Esophagus squamous epithelium (tissue), 5 donors: ENCODE data around the gene DUSP8. TPM values are rescaled to one million over a fixed set of nuclear protein-coding genes. Genes with fewer than 3 reads are reported as not detected.

Experiments
- DNase-seq: peaks from one replicate; lab custom pipeline; 2025; lab: John Stamatoyannopoulos, UW
- H3K27ac ChIP-seq, 4 donors: fragments of 200-600 bp; sonication (generic); one replicate each; pipeline ENCODE4 v1.5.1; 2016 to 2019; ENCODE audit warnings: mild to moderate bottlenecking in 1 of 4
- H3K27me3 ChIP-seq, 4 donors: fragments of 200-600 bp; sonication (generic); 1 replicate in 3 of 4; 2 replicates in 1 of 4; pipeline versions ENCODE4 v1.5.1 to v1.6.0; 2017 to 2021; ENCODE audit warnings: antibody characterized with exemption in 1 of 4
- H3K36me3 ChIP-seq, 3 donors: fragments of 200-600 bp; sonication (generic); one replicate each; pipeline ENCODE4 v1.5.1; 2016 to 2019
- H3K4me1 ChIP-seq, 3 donors: fragments of 200-600 bp; sonication (generic); one replicate each; pipeline ENCODE4 v1.5.1; 2017 to 2019
- H3K4me3 ChIP-seq, 4 donors: fragments of 200-600 bp; sonication (generic); 1 replicate in 3 of 4; 2 replicates in 1 of 4; pipeline ENCODE4 v1.5.1; 2016 to 2019; ENCODE audit warnings: mild to moderate bottlenecking in 2 of 4, moderate library complexity in 1 of 4
- H3K9me3 ChIP-seq, 3 donors: fragments of 200-600 bp; sonication (generic); one replicate each; pipeline ENCODE4 v1.5.1; 2016 to 2019
- CTCF ChIP-seq, 6 experiments: fragments of 450-650 bp in 4 of 6; fragments of 200-600 bp in 2 of 6; sonication (generic) in 2 of 6; IDR thresholded peaks; one replicate each; pipeline ENCODE4 v1.5.1; 2016 to 2019; ENCODE audit warnings: antibody characterized with exemption in 6 of 6, mild to moderate bottlenecking in 4 of 6, moderate library complexity in 4 of 6
- POLR2A ChIP-seq, 4 donors: fragments of 450-650 bp; IDR thresholded peaks; one replicate each; pipeline ENCODE4 v1.6.1; 2017; ENCODE audit warnings: antibody characterized with exemption in 4 of 4, mild to moderate bottlenecking in 4 of 4, moderate library complexity in 3 of 4
- WGBS, 2 donors: methylation state at CpG; one replicate each; pipeline ENCODE4 v1.1.5; 2018; 5-methylcytosine and 5-hydroxymethylcytosine counted together
- intact Hi-C: fragments of 100-400 bp; cut with DNase I; formaldehyde crosslinking; loops from one replicate; pipeline ENCODE4 v1.15.0; 2022
- total RNA-seq, 4 donors: library from RNA; depleted of rRNA; stranded (reverse); fragments of >200 nt; gene quantifications; one replicate each; pipeline ENCODE4 v1.1.0, GENCODE V29; 2016
- donor health status: DM: yes; HTN: yes; CAD: no.

DUSP8 gene
- total RNA-seq, 4 donors from 2014 or later: 0.12 to 1.3 (median 0.64) TPM

- H3K36me3 ChIP-seq: no peaks in the 10 kb centered on the region
- no peaks in the 10 kb centered on the region for H3K9me3 ChIP-seq
- intact Hi-C loops: no loop called here
- H3K4me1 ChIP-seq: peaks cover 10 to 30% (median 19%) of the 10 kb centered on the region in 3 donors
- H3K27me3 ChIP-seq: peaks cover 0 to 43% (median 0%) of the 10 kb centered on the region in 4 donors
- H3K27ac ChIP-seq: no peak overlapping the region
- WGBS, 2 donors: 100% methylated on average over 1 of the region's 29 CpGs; no CpG with 5 or more reads in 1 of the 2 donors
- DNase-seq: no peak
- no peak overlapping the region for H3K4me3 ChIP-seq
- TF ChIP-seq POLR2A (IDR thresholded peaks at IDR 0.05): no peak
- TF ChIP-seq CTCF (IDR thresholded peaks at IDR 0.05): no peak
These were observed 8.2 kb downstream of the DUSP8 start for GRCh38 chr11:1563697-1564534.

- Histone ChIP-seq H3K9me3 (no peaks in the 10 kb centered on the region), H3K27me3 (peaks cover 0 to 51% (median 0%) of the 10 kb centered on the region in 4 donors), H3K4me3 (no peak overlapping the region), H3K4me1 (peaks cover 17 to 34% (median 26%) of the 10 kb centered on the region in 3 donors), H3K27ac (no peak overlapping the region), H3K36me3 (no peaks in the 10 kb centered on the region)
- DNase-seq: no peak
- intact Hi-C loops: no loop called here
- TF ChIP-seq POLR2A (IDR thresholded peaks at IDR 0.05): no peak
- TF ChIP-seq CTCF (IDR thresholded peaks at IDR 0.05): no peak
- WGBS, 2 donors: 40% methylated on average over 1 of the region's 12 CpGs; no CpG with 5 or more reads in 1 of the 2 donors
These were observed 8.9 kb downstream of the DUSP8 start for GRCh38 chr11:1563149-1563638.

GRCh38 chr11:1562469-1563148 lies 9.5 kb downstream of the DUSP8 start:
- Histone ChIP-seq H3K36me3 (no peaks in the 10 kb centered on the region), H3K4me1 (peaks cover 20 to 40% (median 26%) of the 10 kb centered on the region in 3 donors), H3K27ac (no peak overlapping the region), H3K9me3 (no peaks in the 10 kb centered on the region), H3K27me3 (peaks cover 0 to 57% (median 0%) of the 10 kb centered on the region in 4 donors), H3K4me3 (no peak overlapping the region)
- no peak for DNase-seq
- TF ChIP-seq POLR2A (IDR thresholded peaks at IDR 0.05) (no peak), CTCF (IDR thresholded peaks at IDR 0.05) (no peak)
- intact Hi-C loops: no loop called here
- 83 to 90% methylated on average over 6 to 8 of the region's 14 CpGs for WGBS, 2 donors

GRCh38 chr11:1561955-1562354 lies 10.1 kb downstream of the DUSP8 start:
- H3K27ac ChIP-seq: no peak overlapping the region

More at GRCh38 chr11:1561955-1562354, 10.1 kb downstream of the DUSP8 start:
- H3K4me3 ChIP-seq: no peak overlapping the region
- DNase-seq: no peak
- intact Hi-C loops: no loop called here
- WGBS, 2 donors: 60% methylated on average over 1 of the region's 5 CpGs; no CpG with 5 or more reads in 1 of the 2 donors
- H3K9me3 ChIP-seq: no peaks in the 10 kb centered on the region
- TF ChIP-seq CTCF (IDR thresholded peaks at IDR 0.05) (no peak), POLR2A (IDR thresholded peaks at IDR 0.05) (no peak)
- H3K27me3 ChIP-seq: peaks cover 0 to 63% (median 0%) of the 10 kb centered on the region in 4 donors
- H3K4me1 ChIP-seq: peaks cover 20 to 44% (median 26%) of the 10 kb centered on the region in 3 donors
- no peaks in the 10 kb centered on the region for H3K36me3 ChIP-seq
